Activated CD4-positive, CD25-positive, alpha-beta regulatory T cell treated with anti-CD3 and anti-CD28 coated beads, Interleukin-2, amount 50 U/mL, for 72 hours (primary cell): ENCODE data around the gene ZBTB1.
"Not testable (repeated sequence)": the region's sequence is repeated elsewhere in the genome, so short reads cannot be mapped to it uniquely, and the experiment has no call there.

Experiments
- DNase-seq: peaks from one replicate; pipeline ENCODE4 v3.0.0; 2021

ZBTB1 gene

DNA sequence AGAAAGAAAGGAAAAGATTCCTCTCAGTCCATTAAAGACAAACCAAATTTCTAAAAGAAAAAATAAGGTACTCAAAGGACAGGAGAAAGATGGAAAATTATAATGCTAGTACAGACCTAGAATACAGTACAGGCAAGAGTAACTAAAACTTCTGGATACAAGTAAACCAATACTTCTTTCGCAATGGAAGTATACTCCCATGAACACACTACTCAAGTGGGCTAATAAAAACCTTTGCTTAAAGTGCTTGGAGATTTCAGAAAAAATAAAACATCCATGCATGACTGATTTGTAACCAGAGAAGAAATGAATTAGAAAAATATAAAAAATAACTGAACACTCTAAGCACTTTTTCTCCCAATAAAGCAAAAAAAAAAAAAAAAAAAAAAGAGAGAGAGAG is 4.5 kb upstream of the ZBTB1 start:
- DNase-seq = no peak

DNA sequence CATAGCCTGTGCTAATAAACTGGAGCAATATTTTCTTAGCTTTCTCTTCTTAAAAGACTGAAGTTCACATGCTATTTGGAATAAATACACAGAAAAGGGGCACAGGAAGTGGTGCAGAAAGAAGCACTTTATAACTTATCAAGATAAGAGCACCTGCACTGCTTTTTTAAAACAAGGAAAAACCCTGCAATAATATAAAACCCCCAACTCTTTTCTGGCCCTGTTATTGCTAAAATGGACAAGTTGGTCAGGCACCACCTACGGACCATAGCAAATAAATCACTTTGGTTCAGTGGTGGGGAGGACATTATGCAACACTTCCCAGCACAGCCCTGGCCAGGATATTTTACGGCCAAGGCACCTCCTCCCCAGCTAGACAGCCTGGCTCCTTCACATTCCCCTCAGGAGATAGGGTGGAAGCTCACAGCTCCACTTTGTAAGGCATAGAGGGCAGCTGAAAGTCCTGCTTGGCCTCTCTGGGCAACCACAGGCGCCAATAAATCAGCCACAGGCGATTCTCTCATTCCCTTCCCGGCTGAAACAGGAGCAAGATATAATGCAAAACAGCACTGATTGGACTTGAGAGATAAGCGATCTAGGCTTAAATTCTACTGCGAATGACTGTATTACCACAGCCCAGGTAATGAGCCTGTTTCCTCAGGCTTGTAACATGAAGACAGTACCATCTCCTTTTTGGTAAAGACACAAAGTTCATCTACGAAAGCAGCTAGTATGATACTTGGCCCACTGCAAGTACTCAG is 3.0 kb upstream of the ZBTB1 start:
- no peak for DNase-seq

DNA sequence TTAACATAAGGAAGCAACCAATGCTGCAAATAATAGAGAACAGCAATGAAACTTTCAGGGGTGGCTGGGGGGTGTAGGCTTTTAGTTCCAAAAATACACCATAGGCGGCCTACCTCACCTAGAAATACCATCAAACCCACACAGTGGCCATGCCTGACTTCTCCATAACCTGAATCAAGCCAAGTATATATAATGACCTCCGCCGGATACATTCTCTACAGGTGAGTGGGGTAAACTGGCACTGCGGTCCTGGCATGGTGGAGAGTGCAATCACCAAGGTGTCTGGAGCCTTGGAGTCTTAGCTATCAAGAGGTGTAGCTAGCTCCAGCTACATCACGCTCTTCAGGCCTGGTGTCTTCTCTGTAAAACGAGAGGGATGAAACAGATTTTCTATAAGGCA is 2.1 kb upstream of the ZBTB1 start:
- peak; percentile 37 for DNase-seq

DNA sequence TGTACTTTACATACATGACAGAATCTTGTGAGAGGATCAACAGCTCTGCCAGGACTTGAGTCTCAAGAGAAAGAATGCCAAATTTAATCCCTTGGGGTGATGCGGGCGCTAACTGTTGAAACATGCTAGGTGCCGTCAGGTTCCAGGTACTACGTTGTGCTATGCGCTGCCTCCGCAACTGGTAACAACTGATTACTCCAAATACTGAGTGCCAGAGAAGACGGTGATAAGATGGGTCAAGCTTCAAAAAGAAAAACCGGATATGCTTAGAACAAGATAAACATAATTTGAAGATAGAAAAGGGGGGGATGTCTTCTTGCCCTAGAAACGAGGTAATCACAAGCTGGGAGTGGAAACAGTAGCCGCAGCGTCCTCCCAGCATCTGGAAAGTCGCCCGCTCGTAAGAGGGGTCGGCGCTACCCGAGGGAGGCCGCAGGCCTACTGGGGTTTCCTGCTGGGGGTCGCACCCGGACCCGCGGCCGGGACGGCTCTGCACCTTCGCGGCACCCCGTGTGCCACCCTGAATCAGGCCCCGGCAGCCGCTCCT is 1.6 kb upstream of the ZBTB1 start:
- DNase-seq = no peak

DNA sequence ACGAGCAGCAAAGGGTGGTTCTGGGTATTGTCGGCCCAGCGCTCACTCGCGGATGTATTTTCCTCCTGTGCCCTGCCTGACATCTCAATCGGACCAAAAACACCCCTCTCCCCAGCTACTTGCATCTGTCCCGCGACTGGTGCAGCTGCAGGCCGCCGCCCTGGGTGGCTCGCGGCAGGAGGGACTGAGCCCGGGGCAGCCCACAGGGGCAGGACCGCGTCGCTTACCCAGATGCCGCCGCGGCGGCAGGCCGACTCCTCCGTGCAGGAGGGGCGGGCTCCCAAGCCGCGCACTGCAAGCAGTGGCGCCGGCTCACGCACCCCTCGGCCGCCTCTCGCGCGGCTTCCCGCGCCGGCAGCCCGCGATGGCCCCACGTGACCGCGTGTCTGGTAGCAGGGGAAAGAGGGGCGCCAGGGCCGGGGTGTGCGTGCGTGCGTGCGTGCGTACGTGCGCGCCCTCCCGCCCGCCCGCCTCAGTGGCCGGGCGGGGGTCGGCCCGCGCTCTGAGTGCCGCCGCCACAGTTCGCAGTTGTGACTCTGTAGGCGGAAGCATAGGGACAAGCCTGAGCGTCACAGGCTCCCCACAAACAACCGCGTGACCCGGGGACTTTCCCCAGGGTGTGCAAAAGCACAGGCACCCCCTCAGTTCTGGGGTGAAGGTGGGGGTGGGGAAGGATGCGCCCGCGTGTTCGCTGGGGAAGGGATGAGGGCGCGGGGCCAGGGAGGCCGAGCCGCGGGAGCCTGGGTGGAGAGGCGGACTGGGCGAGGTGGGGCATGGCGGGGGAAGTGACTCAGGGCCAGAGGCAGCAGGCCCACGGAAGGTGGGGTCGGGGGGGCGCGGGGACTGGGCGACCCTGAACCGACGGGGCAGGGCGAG is 898 bp upstream of the ZBTB1 start, which contains the start of gene ZBTB25:
TSS of gene ZBTB25 (minus strand) at position 405 of the 876 bp plus-strand sequence. CDS start 13,305 bp downstream, outside the sequence.
- DNase-seq = peak; percentile 93

DNA sequence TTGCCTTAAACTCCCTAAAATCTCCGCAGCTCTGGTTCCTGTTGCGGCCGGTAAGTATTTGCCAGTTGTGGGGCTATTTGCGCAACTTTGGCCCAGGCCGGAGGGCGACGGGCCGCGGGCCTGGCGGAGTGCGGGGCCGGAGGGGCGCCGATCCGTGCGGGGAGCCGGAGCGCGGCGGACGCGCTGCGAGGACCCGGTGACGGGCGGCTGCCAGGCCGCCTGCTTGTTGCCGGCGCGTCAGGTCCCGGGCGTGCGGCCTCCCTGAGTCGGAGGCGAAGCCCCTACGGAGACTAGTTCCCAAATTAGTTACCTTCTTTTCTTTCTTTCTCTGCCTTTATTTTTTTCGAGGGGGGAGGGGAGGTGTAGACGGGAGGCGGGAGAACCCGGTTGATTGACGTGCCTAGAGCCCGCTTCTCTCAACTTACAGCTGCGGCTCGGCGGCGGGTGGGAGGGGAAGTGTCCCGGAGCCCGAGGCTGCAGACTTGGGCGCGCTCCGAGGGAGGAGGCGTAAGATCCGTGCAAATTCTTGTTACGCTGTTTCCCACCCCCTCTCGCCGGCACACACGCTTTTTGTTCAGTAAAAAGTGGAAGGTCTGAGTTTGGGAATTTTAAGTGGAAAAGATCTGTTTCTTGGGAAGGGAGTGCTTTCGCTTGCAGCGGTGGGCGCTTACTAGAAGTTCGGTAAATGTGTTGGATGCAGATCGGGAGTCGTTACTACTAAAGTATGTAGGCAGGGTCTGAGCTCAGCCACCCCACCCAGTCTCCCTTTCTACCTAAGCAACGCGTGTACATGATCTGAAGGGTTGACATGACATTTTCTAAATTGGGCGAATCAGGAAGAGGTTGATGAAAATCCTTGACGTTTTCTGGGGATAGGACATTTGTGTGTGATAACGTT is 576 bp downstream of the ZBTB1 start:
- DNase-seq = peak; percentile 76

DNA sequence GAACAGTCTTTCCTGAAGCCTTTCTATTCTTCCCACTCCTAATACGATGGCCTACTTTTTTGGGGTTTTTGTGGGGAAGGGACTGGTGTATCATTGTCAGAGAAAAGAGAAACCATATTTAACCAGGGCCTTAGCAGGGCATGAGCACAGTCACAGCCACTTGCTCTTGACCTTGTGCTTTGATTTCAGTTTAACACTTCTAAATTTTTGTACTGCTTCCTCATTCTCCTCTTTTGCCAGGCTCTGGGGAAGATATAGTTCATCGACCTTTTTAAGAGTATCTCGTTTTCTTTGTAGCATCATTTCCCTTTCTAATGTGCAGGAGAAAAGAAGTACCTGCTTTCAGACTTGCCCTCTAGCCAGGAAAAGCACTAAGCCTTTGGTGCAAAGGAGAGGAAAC is 2.2 kb downstream of the ZBTB1 start:
- no peak for DNase-seq

DNA sequence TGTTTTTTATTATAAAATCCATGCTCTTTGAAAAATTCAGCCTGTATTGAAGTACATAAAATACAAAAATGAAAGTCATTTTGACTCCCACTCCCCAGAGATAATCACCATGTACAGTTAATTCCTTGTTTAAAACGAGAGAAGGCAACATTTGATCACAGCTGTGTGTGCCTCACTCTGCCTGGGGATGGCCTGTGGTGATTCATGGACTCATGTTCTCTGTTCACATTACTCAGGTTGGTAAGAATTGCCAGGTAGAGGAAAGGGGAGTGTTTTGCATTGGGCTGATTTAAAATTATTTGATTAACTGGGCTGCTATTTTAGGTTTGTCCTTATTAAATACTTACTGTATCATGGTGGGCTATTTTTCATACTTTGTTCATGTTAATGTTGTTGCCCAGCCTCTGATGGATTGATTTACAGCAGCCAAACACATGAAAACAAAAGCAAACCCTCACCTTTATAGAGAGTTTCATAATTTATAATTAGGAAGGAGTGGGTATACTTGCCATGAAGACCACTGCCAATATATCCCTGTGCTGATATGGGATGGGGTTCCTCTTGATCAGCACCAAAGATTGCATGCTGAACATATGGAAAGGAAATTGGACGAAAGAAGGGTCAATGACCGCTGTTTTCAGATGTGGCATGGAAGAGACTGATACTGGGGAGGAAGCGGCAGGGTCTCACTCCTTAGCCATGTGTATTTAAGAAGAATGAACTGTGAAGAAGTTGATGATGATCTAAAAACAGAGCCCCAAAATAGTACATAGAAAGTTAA is 3.0 kb downstream of the ZBTB1 start:
- DNase-seq = no peak

DNA sequence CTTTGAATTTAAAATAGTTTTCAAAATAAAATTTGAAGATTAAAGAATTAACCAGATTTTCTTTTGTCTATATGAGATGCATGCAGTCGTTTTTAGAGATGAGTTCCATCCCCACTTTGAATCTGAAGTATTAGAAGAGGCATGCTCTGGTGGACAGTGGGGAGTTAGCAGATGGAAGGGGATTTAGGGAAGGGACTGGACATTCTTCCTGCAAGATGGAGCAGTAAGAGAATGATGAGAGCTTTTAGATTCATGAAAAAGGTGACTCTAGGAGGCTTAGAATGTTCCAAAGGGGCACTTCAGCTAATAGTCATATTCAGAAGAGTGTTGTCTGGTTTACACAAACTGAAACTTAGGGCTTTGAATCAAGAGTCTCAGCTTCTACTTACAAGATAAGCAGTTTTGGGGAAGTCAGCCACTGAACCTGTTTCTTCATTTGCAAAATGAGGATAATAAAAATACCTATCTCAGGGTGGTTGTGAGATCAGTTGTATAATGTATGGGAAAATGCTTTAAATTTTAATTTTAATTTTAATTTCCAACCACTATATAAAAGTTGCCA is 3.7 kb downstream of the ZBTB1 start:
- no peak for DNase-seq

DNA sequence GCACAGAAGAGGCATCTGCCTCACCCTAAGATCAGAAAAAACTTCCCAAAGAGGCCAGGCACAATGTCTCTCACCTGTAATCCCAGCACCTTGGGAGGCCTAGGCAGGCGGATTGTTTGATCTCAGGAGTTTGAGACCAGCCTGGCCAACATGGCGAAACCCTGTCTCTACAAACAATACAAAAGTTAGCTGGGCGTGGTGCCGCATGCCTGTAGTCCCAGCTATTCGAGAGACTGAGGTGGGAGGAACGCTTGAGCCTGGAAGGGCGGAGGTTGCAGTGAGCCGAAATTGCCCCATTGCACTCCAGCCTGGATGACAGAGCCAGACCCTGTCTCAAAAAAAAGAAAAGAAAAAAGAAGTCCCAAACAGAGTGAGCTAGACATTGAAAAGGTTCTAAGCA is 4.5 kb downstream of the ZBTB1 start:
- DNase-seq = no peak

DNA sequence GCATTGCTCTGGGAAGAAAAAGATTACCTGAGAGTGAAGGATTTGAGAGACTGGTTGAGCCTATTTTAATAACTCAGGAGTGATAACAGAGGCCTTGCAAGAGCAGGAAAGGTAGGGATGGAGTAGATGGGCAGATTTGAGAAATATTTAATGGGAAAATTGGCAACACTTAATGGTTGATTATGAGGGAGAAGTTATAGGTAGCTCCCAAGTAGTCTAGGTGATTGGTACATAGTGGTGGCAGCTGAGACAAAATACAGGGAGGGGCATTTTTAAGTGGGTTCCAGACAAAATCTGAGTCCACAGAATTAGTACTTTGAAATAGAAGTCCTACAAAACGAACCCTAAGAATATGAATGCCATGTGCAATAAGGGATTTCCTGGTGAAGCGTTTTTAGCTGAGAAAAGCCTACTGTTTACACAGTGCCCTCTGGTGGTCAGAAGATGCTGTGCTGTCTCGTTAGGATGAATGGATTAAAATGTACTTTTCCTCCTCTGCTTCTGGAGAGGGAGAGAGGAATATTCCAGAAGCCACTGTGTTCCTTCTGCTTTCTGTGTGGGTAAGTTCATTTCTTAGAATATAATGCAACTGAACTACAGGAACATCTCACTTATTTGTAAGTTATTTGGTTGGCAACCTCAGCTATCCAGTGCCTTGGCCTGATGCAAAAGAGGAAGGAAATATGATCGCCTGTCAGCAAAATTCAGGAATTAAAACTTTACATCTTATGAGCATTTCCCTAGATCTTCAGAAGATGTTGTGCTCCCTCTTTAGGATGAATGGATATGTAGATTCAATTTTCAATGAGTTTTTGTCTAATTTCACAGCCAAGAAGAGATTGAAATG is 6.5 kb downstream of the ZBTB1 start:
- peak; percentile 48 for DNase-seq

DNA sequence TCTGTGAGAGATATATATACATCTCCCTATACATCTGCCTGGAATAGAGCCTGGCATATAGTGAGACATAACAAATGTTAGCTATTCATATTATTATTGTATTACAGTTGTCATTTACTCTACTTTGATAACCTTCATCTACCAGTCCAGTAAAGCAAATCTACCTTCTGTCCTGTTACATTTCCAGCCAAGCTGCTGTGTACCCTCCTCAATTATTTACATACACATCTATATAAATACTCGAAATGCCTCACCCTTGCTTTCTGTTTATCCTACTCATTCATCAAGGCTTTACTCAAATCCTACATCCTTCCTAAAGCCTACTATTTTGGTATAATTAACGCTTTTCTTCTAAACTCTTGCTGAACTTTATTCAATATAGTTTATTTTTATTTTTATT is 8.7 kb downstream of the ZBTB1 start:
- no peak for DNase-seq

DNA sequence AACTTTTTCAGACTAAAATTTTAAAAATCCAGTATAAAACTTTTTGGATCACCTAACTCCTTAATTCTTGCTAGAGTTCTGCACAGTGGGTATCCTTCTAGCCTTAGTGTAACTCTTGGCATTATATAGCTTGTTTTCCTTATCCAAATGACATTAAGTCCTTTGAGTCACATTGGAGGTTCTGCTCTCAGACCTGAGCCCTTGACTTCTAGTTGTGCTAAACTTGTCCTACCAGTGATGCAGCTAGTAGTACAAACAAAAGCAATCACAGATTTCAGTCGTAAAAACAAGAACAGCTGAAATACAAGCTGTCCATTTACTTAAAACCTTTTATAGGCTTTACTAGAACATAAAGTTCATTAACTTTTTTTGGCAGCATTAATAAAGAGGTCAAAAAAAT is 10.5 kb downstream of the ZBTB1 start:
- DNase-seq = no peak

DNA sequence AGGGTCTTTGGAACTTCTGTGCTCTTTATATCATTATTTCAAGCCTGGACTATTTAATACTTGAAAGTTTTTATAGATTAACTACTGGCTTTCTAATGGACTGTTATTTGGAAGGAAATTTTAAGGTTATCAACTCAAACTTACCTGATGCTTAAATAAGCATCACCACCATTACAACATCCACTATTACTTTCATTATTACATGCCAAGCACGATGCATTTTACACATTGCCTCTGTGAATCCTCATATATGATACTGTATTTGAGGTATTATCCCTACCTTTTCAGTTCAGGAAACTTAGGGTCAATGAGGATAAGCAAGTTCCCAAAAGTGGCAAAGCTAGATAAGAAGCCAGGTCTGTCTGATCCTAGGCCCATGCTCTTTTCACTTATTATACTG is 12.4 kb downstream of the ZBTB1 start:
- no peak for DNase-seq

DNA sequence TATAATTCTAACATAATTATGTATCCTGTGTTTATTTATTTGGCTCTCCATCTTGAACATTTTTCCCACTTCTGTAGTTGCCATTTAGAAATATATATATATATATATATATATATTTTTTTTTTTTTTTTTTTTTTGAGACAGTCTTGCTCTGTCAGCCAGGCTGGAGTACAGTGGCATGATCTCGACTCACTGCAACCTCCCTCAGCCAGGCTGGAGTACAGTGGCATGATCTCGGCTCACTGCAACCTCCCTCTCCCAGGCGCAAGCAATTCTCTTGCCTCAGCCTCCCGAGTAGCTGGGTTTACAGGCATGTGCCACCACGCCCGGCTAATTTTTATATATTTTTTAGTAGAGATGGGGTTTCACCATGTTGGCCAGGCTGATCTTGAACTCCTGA is 13.1 kb downstream of the ZBTB1 start:
- not testable (repeated sequence) for DNase-seq

DNA sequence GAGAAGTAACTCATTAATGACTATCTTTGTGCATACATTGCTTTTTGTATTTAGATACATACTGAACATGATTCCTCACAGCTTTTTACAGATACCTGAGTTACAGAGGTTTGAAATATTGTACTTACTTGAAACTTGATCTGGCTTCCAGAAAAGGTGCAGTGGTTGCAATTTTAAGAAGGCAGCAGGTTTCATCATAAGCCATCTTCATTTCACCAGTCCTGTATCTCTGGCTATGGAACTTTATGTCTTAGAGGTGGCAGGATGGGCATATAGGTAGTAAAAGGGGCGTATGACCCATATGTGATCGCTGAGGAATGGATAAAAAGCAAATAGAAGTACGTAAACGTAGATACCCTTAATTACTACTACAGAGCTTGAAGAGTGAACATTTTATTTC is 13.7 kb downstream of the ZBTB1 start:
- DNase-seq = no peak

DNA sequence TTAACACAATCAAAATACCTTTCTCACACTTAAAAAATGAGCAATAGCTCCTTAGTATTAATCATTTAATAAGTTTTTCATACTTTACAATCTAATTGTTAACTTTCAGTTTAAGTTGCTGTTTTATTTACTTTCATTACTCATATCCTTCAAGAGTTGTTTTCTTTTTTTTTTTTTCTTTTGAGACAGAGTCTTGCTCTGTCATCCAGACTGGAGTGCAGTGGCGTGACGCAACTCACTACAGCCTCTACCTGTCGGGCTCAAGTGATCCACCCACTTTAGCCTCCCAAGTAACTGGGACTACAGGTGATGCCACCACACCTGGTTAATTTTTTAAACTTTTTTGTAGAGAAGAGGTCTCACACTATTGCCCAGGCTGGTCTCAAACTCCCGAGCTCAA is 16.1 kb downstream of the ZBTB1 start:
- DNase-seq = no peak

DNA sequence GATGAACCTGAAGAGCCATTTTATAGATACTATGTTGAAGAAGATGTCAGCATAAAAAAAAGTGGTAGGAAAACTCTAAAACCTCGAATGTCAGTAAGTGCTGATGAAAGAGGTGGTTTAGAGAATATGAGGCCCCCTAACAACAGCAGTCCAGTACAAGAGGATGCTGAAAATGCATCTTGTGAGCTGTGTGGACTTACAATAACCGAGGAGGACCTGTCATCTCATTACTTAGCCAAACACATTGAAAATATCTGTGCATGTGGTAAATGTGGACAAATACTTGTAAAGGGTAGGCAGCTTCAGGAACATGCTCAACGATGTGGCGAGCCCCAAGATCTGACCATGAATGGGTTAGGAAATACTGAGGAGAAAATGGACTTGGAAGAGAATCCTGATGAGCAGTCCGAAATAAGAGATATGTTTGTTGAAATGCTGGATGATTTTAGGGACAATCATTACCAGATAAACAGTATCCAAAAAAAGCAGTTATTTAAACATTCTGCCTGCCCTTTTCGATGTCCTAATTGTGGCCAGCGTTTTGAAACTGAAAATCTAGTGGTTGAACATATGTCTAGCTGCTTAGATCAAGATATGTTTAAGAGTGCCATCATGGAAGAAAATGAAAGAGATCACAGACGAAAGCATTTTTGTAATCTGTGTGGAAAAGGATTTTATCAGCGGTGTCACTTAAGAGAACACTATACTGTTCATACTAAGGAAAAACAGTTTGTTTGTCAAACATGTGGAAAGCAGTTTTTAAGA is 18.2 kb downstream of the ZBTB1 start:
- no peak for DNase-seq

DNA sequence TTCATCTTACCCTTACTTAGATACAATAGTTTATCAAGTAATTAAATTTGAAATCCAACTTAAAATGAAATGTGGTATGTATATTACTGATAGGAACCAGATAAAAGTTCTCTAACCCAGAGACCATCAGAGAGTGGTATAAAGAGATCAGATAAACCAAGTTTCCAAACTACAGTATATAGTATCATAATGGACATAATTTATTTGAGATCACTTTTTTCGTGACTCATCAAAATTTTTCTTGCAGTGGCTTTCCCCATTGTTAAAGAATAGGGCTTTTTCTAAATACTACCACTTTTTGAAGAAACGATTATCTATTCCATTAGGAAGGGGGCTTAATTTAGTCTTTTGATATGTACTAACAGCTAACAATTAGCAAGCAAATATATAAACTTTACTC is 20.8 kb downstream of the ZBTB1 start:
- no peak for DNase-seq

DNA sequence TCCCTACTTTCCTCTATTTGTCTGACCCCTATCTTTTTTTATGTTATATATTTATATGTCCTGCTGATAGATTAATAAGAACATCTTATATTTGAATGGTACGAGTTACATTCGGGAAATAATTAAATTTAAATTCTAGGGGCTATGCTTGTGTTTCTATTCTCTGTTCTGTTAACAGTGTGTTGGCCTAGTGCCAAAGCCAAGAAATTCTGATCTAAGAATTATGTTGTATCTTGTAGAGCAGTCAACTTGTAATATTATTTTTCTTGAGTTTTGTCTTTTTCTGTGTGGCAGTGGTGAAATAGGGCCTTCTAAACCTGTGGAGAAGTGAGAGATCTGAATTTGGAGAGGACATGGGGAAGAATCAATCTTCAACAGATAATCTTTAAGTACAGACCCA is 27.0 kb downstream of the ZBTB1 start:
- no peak for DNase-seq
